ENCODE results near the gene SEMA5A.

The SEMA5A gene

GRCh38 chr5:9399094-9399493 lies 146.8 kb downstream of the SEMA5A start:
- DNase-seq (ENCODE audit: low read depth), result no peak

GRCh38 chr5:9398227-9398626 lies 147.6 kb downstream of the SEMA5A start:
- DNase-seq (ENCODE audit: low read depth), result no peak

- no peak for DNase-seq (ENCODE audit: low read depth)
These were observed 149.5 kb downstream of the SEMA5A start for GRCh38 chr5:9396285-9396770.

- DNase-seq (ENCODE audit: low read depth), result no peak
These were observed 150.2 kb downstream of the SEMA5A start for GRCh38 chr5:9395706-9396105.

GRCh38 chr5:9394221-9394620 lies 151.7 kb downstream of the SEMA5A start:
- DNase-seq (ENCODE audit: low read depth), result no peak

GRCh38 chr5:9392625-9393024 lies 153.2 kb downstream of the SEMA5A start:
- no peak for DNase-seq (ENCODE audit: low read depth)

- no peak for DNase-seq (ENCODE audit: low read depth)
These were observed 154.8 kb downstream of the SEMA5A start for GRCh38 chr5:9391080-9391479.

- DNase-seq (ENCODE audit: low read depth), result no peak
These were observed 155.8 kb downstream of the SEMA5A start for GRCh38 chr5:9390113-9390512.

- no peak for DNase-seq (ENCODE audit: low read depth)
These were observed 156.8 kb downstream of the SEMA5A start for GRCh38 chr5:9388941-9389674.

- DNase-seq (ENCODE audit: low read depth), result no peak
These were observed 158.0 kb downstream of the SEMA5A start for GRCh38 chr5:9387879-9388278.

GRCh38 chr5:9386945-9387344 lies 158.9 kb downstream of the SEMA5A start:
- DNase-seq (ENCODE audit: low read depth), result no peak

GRCh38 chr5:9382522-9382921 lies 163.4 kb downstream of the SEMA5A start:
- no peak for DNase-seq (ENCODE audit: low read depth)

GRCh38 chr5:9381464-9381863 lies 164.4 kb downstream of the SEMA5A start:
- DNase-seq (ENCODE audit: low read depth), result no peak

- no peak for DNase-seq (ENCODE audit: low read depth)
These were observed 165.8 kb downstream of the SEMA5A start for GRCh38 chr5:9380109-9380508.

GRCh38 chr5:9376363-9377117 lies 169.3 kb downstream of the SEMA5A start:
- DNase-seq (ENCODE audit: low read depth), result no peak

- DNase-seq (ENCODE audit: low read depth), result no peak
These were observed 170.1 kb downstream of the SEMA5A start for GRCh38 chr5:9375756-9376155.

- DNase-seq (ENCODE audit: low read depth), result no peak
These were observed 171.8 kb downstream of the SEMA5A start for GRCh38 chr5:9374025-9374424.

GRCh38 chr5:9373571-9373970 lies 172.3 kb downstream of the SEMA5A start:
- DNase-seq (ENCODE audit: low read depth), result no peak

- no peak for DNase-seq (ENCODE audit: low read depth)
These were observed 175.6 kb downstream of the SEMA5A start for GRCh38 chr5:9370256-9370655.

- DNase-seq (ENCODE audit: low read depth), result no peak
These were observed 180.4 kb downstream of the SEMA5A start for GRCh38 chr5:9365512-9365911.

GRCh38 chr5:9363449-9363848 lies 182.4 kb downstream of the SEMA5A start:
- DNase-seq (ENCODE audit: low read depth), result no peak

GRCh38 chr5:9363026-9363425 lies 182.8 kb downstream of the SEMA5A start:
- no peak for DNase-seq (ENCODE audit: low read depth)

- no peak for DNase-seq (ENCODE audit: low read depth)
These were observed 183.3 kb downstream of the SEMA5A start for GRCh38 chr5:9362600-9362999.
